Hepatocyte (in vitro differentiated cells): ENCODE measurements around the gene HSPA4L. TPM values are rescaled to one million over a fixed set of nuclear protein-coding genes. Genes with fewer than 3 reads are reported as not detected.

Experiments
- DNase-seq: peaks from one replicate; pipeline ENCODE4 v3.0.0-alpha.2; 2016; ENCODE audit warnings: low spot score
- H2AFZ ChIP-seq: fragments of 200-600 bp; sonication (generic); 2 replicates; pipeline ENCODE4 v1.6.0; 2016; ENCODE audit warnings: antibody characterized with exemption, mild to moderate bottlenecking
- H3K27ac ChIP-seq: fragments of 200-600 bp; sonication (generic); 2 replicates; pipeline ENCODE4 v1.5.1; 2016; ENCODE audit warnings: mild to moderate bottlenecking
- H3K27me3 ChIP-seq: fragments of 200-600 bp; sonication (generic); 2 replicates; pipeline ENCODE4 v1.6.1; 2016
- H3K36me3 ChIP-seq: fragments of 200-600 bp; sonication (generic); replicated peaks from 2 replicates; pipeline ENCODE4 v1.5.1; 2016; ENCODE audit warnings: low read depth; ENCODE audit not compliant: insufficient read depth
- H3K4me1 ChIP-seq: fragments of 200-600 bp; sonication (generic); 2 replicates; pipeline ENCODE4 v1.5.1; 2016; ENCODE audit warnings: mild to moderate bottlenecking, moderate library complexity; ENCODE audit not compliant: insufficient read depth
- H3K4me2 ChIP-seq: fragments of 200-600 bp; sonication (generic); 2 replicates; pipeline ENCODE4 v1.6.0; 2016
- H3K4me3 ChIP-seq: fragments of 200-600 bp; sonication (generic); 2 replicates; pipeline ENCODE4 v1.5.1; 2016; ENCODE audit warnings: mild to moderate bottlenecking
- H3K79me2 ChIP-seq: fragments of 200-600 bp; sonication (generic); 2 replicates; pipeline ENCODE4 v1.6.0; 2017; ENCODE audit warnings: mild to moderate bottlenecking
- H3K9me2 ChIP-seq: fragments of 200-600 bp; sonication (generic); replicated peaks from 2 replicates; pipeline ENCODE4 v1.6.0; 2017; ENCODE audit warnings: mild to moderate bottlenecking; ENCODE audit not compliant: insufficient read depth
- H3K9me3 ChIP-seq: fragments of 200-600 bp; sonication (generic); 2 replicates; pipeline ENCODE4 v1.5.1; 2016; ENCODE audit warnings: low read depth, mild to moderate bottlenecking
- H4K20me1 ChIP-seq: fragments of 200-600 bp; sonication (generic); 2 replicates; pipeline ENCODE4 v1.6.0; 2016; ENCODE audit warnings: mild to moderate bottlenecking; ENCODE audit not compliant: insufficient read depth, poor library complexity, severe bottlenecking
- EZH2 ChIP-seq: fragments of 200-600 bp; sonication (generic); IDR thresholded peaks from 2 replicates; pipeline ENCODE4 v1.6.1; 2016; ENCODE audit warnings: antibody characterized with exemption, mild to moderate bottlenecking, borderline replicate concordance
- EZH2phosphoT487 ChIP-seq: fragments of 200-600 bp; sonication (generic); IDR thresholded peaks from one replicate; pipeline ENCODE4 v1.6.1; 2018; ENCODE audit warnings: antibody characterized with exemption, mild to moderate bottlenecking, low read depth, moderate library complexity; ENCODE audit not compliant: unreplicated experiment, severe bottlenecking
- WGBS: methylation state at CpG from one replicate; pipeline ENCODE4 v1.1.6; 2016; ENCODE audit warnings: low lambda C conversion rate; ENCODE audit errors: missing lambda C conversion rate; 5-methylcytosine and 5-hydroxymethylcytosine counted together
- polyA plus RNA-seq: library from polyadenylated mRNA; unstranded; fragments of >200 nt; fragmentation: Nextera tagmentation; extraction: Ambion mirVana; gene quantifications from 2 replicates; pipeline ENCODE4 v1.2.1, GENCODE V29; 2016
- total RNA-seq: library from RNA; depleted of rRNA; stranded (reverse); fragments of >200 nt; gene quantifications from 2 replicates; pipeline ENCODE4 v1.2.3, GENCODE V29; 2014
- TF ChIP-seq, protein P1 (sequence below): fragments of 200-600 bp; sonication (generic); IDR thresholded peaks from 2 replicates; pipeline ENCODE4 v1.5.1; 2016; ENCODE audit warnings: antibody characterized with exemption, mild to moderate bottlenecking; ENCODE audit not compliant: poor library complexity

HSPA4L gene
- total and polyA plus RNA-seq, 2 experiments from 2014 or later = 1.7 to 2.7 TPM

DNA sequence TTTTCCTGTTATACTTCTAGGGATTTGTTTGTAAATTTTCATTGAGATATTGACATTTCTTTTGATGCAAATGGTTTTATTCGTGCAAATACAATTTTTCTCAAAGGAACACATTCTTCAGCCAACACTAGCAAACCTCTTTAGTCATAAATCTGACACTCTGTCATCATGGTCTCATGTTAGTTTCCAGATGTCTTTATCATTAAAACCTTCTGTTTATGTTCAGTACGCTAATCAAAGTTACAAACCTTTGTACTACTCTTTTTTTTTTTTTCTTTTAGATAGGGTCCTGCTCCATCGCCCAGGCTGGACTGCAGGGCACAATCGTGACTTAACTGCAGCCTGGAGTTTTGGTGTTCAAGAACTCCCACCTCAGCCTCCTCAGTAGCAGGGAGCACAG, 44.8 kb upstream of the HSPA4L start:
- no peaks in the 10 kb centered on the region for H3K27me3 ChIP-seq
- no peak for TF ChIP-seq EZH2
- TF ChIP-seq, protein P1, sequence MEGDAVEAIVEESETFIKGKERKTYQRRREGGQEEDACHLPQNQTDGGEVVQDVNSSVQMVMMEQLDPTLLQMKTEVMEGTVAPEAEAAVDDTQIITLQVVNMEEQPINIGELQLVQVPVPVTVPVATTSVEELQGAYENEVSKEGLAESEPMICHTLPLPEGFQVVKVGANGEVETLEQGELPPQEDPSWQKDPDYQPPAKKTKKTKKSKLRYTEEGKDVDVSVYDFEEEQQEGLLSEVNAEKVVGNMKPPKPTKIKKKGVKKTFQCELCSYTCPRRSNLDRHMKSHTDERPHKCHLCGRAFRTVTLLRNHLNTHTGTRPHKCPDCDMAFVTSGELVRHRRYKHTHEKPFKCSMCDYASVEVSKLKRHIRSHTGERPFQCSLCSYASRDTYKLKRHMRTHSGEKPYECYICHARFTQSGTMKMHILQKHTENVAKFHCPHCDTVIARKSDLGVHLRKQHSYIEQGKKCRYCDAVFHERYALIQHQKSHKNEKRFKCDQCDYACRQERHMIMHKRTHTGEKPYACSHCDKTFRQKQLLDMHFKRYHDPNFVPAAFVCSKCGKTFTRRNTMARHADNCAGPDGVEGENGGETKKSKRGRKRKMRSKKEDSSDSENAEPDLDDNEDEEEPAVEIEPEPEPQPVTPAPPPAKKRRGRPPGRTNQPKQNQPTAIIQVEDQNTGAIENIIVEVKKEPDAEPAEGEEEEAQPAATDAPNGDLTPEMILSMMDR = no peak
- H3K27ac ChIP-seq = no peak overlapping the region
- WGBS = 46% methylated on average over 4 of the region's 4 CpGs
- no peaks in the 10 kb centered on the region for H3K79me2 ChIP-seq
- no peak for DNase-seq
- no peaks in the 10 kb centered on the region for H3K9me3 ChIP-seq
- no peaks in the 10 kb centered on the region for H3K9me2 ChIP-seq
- no peak overlapping the region for H2AFZ ChIP-seq
- H3K36me3 ChIP-seq = no peaks in the 10 kb centered on the region
- no peaks in the 10 kb centered on the region for H4K20me1 ChIP-seq
- H3K4me1 ChIP-seq = no peaks in the 10 kb centered on the region
- no peak overlapping the region for H3K4me3 ChIP-seq
- H3K4me2 ChIP-seq = no peak overlapping the region

DNA sequence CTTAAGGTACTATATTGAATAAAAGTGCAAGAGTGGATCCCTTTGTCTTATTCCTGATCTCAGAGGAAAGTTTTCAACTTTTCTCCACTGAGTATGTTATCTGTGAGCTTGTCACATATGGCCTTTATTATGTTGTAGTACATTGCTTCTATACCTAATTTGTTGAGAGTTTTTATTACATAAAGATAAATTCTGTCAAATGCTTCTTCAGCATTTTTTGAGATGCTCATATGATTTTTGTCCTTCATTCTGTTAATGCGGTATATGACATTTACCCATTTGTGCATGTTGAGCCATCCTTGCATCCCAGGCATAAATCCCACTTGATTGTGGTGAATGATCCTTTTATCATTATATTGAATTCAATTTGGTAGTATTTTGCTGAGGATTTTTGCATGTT, 40.9 kb upstream of the HSPA4L start:
- H3K27ac ChIP-seq = no peak overlapping the region
- H4K20me1 ChIP-seq = no peaks in the 10 kb centered on the region
- H3K36me3 ChIP-seq = no peaks in the 10 kb centered on the region
- H3K4me1 ChIP-seq = no peaks in the 10 kb centered on the region
- no peak overlapping the region for H3K4me3 ChIP-seq
- no peak for DNase-seq
- H3K27me3 ChIP-seq = no peaks in the 10 kb centered on the region
- no peaks in the 10 kb centered on the region for H3K79me2 ChIP-seq
- no peak overlapping the region for H2AFZ ChIP-seq
- 94% methylated on average over 1 of the region's 1 CpG for WGBS
- H3K9me2 ChIP-seq = no peaks in the 10 kb centered on the region
- TF ChIP-seq EZH2 = no peak
- no peaks in the 10 kb centered on the region for H3K9me3 ChIP-seq
- no peak overlapping the region for H3K4me2 ChIP-seq

DNA sequence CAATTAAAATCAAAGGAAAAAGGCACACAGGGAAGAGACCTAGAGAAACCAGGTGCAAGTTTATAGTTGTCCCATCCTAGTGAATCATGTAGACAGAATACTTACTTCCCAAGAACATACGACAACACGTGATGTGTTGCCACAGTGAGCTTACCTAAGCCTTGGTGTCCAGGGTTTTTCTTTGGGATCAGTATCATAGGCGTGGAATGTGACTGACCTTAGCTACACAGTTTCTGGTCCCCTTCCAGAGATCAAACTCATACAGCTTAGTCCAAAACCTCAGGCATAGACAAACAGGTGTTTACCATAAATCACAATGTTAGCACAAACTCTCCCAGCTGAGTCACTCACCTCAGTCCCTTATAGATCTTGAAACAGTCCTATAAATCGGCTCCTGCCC, 34.2 kb upstream of the HSPA4L start:
- TF ChIP-seq, protein P1 = no peak
- no peak for TF ChIP-seq EZH2phosphoT487
- no peak for TF ChIP-seq EZH2
- Histone ChIP-seq H2AFZ (no peak overlapping the region), H3K9me3 (no peaks in the 10 kb centered on the region), H3K4me1 (no peaks in the 10 kb centered on the region), H3K4me3 (no peak overlapping the region), H3K36me3 (no peaks in the 10 kb centered on the region), H3K79me2 (no peaks in the 10 kb centered on the region), H3K27ac (no peak overlapping the region), H3K27me3 (no peaks in the 10 kb centered on the region), H3K4me2 (no peak overlapping the region), H4K20me1 (no peaks in the 10 kb centered on the region), H3K9me2 (no peaks in the 10 kb centered on the region)
- DNase-seq = no peak
- 89% methylated on average over 4 of the region's 4 CpGs for WGBS

DNA sequence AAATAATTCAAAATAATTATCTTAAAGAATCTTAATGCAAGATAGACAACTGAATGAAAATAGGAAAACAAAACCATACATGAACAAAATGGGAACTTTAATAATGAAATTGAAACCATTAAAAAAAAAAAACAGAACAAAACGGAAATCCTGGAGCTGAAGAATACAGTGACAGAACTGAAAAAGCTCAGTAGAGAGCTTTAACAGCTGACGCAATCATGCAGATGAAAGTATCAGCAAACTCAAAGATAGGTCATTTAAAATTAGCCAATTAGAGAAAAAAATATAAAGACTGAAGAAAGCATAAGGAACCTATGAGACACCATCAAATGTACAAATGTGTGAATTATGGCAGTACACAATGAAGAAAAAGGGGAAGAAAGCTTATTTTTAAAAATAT, 33.2 kb upstream of the HSPA4L start:
- Histone ChIP-seq H3K4me1 (no peaks in the 10 kb centered on the region), H4K20me1 (no peaks in the 10 kb centered on the region), H3K4me3 (no peak overlapping the region), H3K9me3 (no peaks in the 10 kb centered on the region), H3K27ac (no peak overlapping the region), H2AFZ (no peak overlapping the region), H3K36me3 (no peaks in the 10 kb centered on the region), H3K27me3 (no peaks in the 10 kb centered on the region), H3K4me2 (no peak overlapping the region), H3K79me2 (no peaks in the 10 kb centered on the region), H3K9me2 (no peaks in the 10 kb centered on the region)
- no peak for DNase-seq
- WGBS = 94% methylated on average over 2 of the region's 2 CpGs
- no peak for TF ChIP-seq EZH2phosphoT487
- no peak for TF ChIP-seq EZH2
- TF ChIP-seq, protein P1 = no peak
